Measurements from ENCODE around the gene PGLYRP1. TPM values are rescaled to one million over a fixed set of nuclear protein-coding genes. Genes with fewer than 3 reads are reported as not detected.

Gene PGLYRP1
- total and polyA plus RNA-seq, 7 donors: 0.08 to 0.76 TPM; not detected in 5

DNA sequence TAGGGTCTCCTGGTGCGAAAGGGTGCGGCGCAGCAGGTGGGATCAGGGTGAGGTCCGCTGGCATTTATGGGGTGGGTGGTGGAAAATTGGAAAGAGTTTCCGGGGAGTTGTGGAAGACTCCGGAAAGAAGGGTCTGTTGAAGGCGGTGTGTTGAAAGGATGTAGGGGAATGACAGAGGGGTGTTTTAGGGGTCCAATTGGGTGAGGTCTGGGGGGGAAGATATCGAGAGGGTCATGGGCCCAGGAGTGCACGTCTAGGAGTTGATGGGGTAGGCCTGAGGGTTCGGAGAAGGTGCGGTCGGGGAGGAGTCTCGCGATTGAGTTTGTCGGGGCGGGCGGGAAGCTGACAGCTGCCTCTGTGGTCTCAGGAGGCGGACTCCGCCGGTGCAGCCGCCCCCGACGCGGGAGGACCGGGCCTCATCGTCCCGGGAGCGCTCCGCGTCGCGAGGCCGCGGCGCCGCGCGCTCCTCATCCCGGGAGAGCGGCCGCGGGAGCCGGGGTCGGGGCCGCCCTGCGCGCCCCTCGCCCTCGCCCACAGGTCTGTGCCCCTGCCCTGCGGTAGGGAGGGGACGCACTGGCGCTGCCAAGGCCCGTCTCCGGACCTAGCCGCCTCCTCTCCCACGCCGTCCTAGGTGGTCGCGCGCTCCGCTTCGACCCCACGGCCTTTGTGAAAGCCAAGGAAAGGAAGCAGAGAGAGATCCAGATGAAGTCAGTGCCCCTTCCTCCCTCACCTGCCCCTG is 7.0 kb downstream of the PGLYRP1 start:
- WGBS, 3 donors: 3 to 7% (median 3%) methylated on average over 36 to 63 of the region's 63 CpGs
- no peaks in the 10 kb centered on the region for H3K9me3 ChIP-seq
- no peak overlapping the region for H3K27ac ChIP-seq
- ATAC-seq (peak; percentile 10 to 24 (median 15)), DNase-seq (no peak)
- H3K4me3 ChIP-seq: peak overlapping the region; percentile 76
- H3K27me3 ChIP-seq (ENCODE audit: insufficient read depth in 3 of 3, low read length in 2 of 3): peaks cover 0 to 35% (median 21%) of the 10 kb centered on the region in 3 donors
- TF ChIP-seq, protein P1, sequence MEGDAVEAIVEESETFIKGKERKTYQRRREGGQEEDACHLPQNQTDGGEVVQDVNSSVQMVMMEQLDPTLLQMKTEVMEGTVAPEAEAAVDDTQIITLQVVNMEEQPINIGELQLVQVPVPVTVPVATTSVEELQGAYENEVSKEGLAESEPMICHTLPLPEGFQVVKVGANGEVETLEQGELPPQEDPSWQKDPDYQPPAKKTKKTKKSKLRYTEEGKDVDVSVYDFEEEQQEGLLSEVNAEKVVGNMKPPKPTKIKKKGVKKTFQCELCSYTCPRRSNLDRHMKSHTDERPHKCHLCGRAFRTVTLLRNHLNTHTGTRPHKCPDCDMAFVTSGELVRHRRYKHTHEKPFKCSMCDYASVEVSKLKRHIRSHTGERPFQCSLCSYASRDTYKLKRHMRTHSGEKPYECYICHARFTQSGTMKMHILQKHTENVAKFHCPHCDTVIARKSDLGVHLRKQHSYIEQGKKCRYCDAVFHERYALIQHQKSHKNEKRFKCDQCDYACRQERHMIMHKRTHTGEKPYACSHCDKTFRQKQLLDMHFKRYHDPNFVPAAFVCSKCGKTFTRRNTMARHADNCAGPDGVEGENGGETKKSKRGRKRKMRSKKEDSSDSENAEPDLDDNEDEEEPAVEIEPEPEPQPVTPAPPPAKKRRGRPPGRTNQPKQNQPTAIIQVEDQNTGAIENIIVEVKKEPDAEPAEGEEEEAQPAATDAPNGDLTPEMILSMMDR (IDR thresholded peaks at IDR 0.05): no peak
- H3K36me3 ChIP-seq (ENCODE audit: insufficient read depth in 1 of 2, low read depth in 1 of 2): no peaks in the 10 kb centered on the region
- intact Hi-C loops (cut with DNase I): loop anchor here in 1 of 2 donors (5.0 kb wide), 1 partner anchor 149 kb away; no protein-coding TSS in a partner anchor
- no peaks in the 10 kb centered on the region for H3K4me1 ChIP-seq

DNA sequence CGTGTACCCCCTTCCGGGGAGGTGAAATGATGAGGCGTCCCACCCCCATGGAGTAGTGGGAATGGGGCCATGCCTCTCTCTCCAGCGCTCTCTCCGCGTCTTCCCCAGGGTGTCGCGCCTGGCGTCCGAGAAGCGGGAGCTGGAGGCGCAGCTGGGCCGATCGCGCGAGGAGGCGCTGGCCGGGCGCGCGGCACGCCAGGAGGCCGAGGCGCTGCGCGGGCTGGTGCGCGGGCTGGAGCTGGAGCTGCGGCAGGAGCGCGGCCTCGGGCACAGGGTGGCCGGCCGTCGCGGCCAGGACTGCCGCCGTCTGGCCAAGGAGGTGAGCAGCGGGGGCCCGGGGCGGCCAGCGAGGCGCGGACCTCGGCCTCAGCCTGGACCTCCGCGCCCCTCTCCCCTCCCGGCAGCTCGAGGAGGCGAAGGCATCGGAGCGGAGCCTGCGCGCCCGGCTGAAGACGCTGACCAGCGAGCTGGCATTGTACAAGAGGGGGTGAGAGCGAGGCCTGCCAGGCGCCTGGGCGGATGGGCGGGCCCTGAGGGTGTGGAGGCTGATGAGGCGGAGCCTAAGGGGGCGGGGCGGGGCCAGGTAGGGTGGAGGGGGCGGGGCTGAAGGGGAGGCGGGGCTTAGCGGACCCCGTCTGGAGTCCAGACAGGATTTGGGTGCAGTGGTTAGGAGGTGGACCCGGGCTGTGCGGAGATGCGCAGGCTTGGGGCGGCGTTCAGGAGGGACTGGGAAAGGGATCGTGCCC is 7.7 kb downstream of the PGLYRP1 start:
- H3K9me3 ChIP-seq: no peaks in the 10 kb centered on the region
- peak overlapping the region; percentile 76 for H3K4me3 ChIP-seq
- 5 to 8% (median 7%) methylated on average over 57 to 74 of the region's 74 CpGs for WGBS, 3 donors
- intact Hi-C loops (cut with DNase I): loop anchor here in 1 of 2 donors (5.0 kb wide), 1 partner anchor 148 kb away; no protein-coding TSS in a partner anchor
- ATAC-seq (peak; percentile 37 to 55 (median 46)), DNase-seq (peak; percentile 54 to 72)
- peaks cover 0 to 35% (median 19%) of the 10 kb centered on the region in 3 donors for H3K27me3 ChIP-seq (ENCODE audit: insufficient read depth in 3 of 3, low read length in 2 of 3)
- TF ChIP-seq, protein P1 (IDR thresholded peaks at IDR 0.05): no peak
- no peak overlapping the region for H3K27ac ChIP-seq
- no peaks in the 10 kb centered on the region for H3K4me1 ChIP-seq
- no peaks in the 10 kb centered on the region for H3K36me3 ChIP-seq (ENCODE audit: insufficient read depth in 1 of 2, low read depth in 1 of 2)

DNA sequence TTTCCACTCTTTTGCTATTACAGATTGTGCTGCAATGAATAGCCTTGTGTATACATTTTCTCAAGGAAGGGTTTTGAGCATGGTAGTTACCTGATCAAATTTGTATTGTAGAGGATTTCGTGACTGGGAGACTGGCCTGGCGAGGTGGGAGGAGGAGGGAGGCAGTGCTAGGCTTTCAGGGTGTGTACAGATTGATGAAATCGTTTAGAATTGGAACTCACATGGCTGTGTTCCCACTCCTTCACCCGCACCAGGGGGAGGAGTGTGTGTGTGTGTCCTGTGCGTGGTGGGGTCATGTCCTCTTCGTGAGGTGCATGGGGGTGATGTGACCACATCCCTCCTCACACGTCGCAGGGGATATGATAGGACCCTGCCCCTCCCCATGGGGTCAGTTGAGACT is 8.3 kb downstream of the PGLYRP1 start:
- no peaks in the 10 kb centered on the region for H3K4me1 ChIP-seq
- DNase-seq (no peak), ATAC-seq (no peak)
- intact Hi-C loops (cut with DNase I): no loop called here
- peak overlapping the region; percentile 25 for H3K4me3 ChIP-seq
- H3K27me3 ChIP-seq (ENCODE audit: insufficient read depth in 3 of 3, low read length in 2 of 3): peaks cover 0 to 35% (median 19%) of the 10 kb centered on the region in 3 donors
- WGBS, 3 donors: 52 to 68% (median 57%) methylated on average over 8 of the region's 8 CpGs
- H3K9me3 ChIP-seq: no peaks in the 10 kb centered on the region
- TF ChIP-seq, protein P1 (IDR thresholded peaks at IDR 0.05): no peak
- H3K27ac ChIP-seq: no peak overlapping the region
- H3K36me3 ChIP-seq (ENCODE audit: insufficient read depth in 1 of 2, low read depth in 1 of 2): no peaks in the 10 kb centered on the region

DNA sequence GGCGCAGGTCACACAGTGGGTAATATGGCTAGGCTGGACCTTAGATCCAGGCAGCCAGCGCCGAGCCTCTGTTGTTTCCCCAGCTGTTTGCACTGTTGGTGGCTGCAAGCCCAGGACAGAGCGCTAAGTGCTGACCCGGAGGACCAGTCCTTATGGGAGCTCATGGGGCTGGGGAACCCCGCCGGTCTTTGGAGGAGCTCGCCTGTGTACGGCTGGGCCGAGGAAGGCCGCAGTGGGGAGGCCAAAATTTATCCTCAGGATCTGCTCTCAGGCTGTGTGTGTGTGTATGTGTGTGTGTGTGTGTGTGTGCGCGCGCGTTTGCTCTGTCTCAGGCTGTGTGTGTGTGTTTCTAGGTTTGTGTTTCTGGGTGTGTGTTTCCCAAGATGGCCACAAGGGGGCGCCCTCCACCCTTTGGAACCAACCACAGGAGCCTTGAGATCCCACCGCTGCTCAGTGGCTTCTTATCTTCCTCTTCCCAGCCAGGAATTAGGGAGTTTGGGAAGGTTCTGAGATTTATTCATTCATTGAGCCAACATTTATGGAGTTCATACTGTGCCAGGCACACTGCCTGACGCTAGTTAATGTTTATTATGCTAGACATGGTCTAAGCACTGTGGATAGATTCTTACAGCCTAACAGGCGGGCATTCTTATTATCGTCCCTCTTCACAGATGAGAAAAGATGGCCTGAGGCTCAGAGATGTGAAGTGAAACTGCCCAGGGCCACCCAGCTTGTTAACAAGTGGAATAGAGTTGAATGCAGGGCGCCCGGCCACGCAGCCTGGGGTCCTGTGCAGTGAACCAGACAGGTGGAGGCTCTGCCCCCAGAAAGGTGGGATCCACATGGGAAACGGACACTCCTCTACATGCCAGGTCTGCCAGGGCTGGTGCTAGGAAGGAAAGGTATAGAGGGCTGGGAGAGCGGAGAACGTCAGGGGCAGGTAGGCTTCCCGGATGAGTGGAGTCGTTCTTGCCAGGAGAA is 13.0 kb downstream of the PGLYRP1 start:
- intact Hi-C loops (cut with DNase I): no loop called here
- ATAC-seq (peak; percentile 55 to 82 (median 78)), DNase-seq (peak; percentile 67 to 78)
- 57 to 65% (median 60%) methylated on average over 24 to 28 of the region's 28 CpGs for WGBS, 3 donors
- no peak overlapping the region for H3K4me3 ChIP-seq
- H3K4me1 ChIP-seq: no peaks in the 10 kb centered on the region
- H3K9me3 ChIP-seq: no peaks in the 10 kb centered on the region
- TF ChIP-seq, protein P1 (IDR thresholded peaks at IDR 0.05): peak; percentile 76
- H3K36me3 ChIP-seq (ENCODE audit: insufficient read depth in 1 of 2, low read depth in 1 of 2): peaks cover 0 to 5% of the 10 kb centered on the region in 2 donors
- H3K27ac ChIP-seq: no peak overlapping the region
- H3K27me3 ChIP-seq (ENCODE audit: insufficient read depth in 3 of 3, low read length in 2 of 3): peaks cover 0 to 21% (median 4%) of the 10 kb centered on the region in 3 donors

Measured in psoas muscle (tissue), 8 donors.